GM19023 (cell line): Measurements from ENCODE around the gene GRAMD2A.

Experiments used
- ATAC-seq: cut with Tn5 transposase; IDR thresholded peaks from one replicate; pipeline ENCODE4 v1.9.1; 2021; ENCODE audit warnings: mild to moderate bottlenecking, moderate library complexity; ENCODE audit not compliant: unreplicated experiment

Gene GRAMD2A

DNA sequence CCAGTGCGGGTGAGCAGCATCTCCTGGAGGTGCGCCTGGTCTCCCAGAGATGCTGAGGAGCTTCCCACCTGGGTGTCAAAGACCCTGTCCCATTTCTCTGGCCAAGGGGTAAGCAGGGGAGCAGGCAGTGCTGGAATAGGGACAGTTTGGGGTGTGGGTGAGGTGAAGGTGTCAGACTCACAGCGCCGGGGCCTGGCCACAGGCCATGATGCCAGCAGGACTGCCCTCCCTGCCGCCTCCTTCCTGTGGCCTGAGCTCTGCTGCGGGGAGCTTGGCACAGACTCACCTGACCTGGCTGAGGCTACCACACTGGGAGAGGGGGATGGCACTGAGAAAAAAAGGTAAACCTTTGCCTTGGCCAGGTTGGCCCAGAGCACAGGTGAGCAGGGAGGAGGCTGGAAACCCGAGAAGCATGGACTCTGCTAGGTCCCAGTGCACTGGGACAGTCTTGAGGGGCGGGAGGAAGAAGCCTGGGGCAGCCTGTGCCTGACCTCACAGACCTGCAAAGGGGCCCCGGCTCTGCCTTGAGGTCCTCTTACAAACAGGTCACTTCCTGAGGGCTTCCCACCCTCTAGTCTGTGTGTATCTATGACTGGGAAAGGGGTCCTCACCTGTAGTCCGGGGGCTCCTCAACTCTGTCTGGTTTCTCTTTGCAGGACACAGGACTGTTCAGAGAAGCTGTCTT lies 28.2 kb downstream of the GRAMD2A start:
- no peak for ATAC-seq

DNA sequence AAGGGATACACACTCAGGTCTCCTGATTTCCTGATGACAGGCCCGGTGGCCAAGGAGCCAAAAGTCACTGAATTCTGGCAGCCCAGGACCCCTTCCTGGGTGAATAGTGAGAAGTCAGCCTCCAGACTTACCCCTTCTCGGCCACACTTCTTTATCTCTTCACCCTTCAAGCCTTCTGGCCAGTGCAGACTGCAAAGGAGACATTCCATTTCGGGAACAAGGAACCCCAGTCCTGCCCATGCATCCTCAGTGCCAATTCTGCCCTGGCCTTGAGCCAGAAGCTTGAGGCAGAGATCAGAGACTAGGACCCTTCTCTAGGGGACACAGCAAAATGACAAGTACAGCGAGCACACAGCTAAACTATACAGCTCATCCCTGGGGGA lies 28.8 kb downstream of the GRAMD2A start:
- no peak for ATAC-seq

- ATAC-seq, result no peak
Measured at GRCh38 chr15:72168131-72168807, 29.3 kb downstream of the GRAMD2A start.

- no peak for ATAC-seq
Measured at GRCh38 chr15:72167445-72167844, 30.1 kb downstream of the GRAMD2A start.

- no peak for ATAC-seq
Measured at GRCh38 chr15:72166716-72167417, 30.7 kb downstream of the GRAMD2A start.

DNA sequence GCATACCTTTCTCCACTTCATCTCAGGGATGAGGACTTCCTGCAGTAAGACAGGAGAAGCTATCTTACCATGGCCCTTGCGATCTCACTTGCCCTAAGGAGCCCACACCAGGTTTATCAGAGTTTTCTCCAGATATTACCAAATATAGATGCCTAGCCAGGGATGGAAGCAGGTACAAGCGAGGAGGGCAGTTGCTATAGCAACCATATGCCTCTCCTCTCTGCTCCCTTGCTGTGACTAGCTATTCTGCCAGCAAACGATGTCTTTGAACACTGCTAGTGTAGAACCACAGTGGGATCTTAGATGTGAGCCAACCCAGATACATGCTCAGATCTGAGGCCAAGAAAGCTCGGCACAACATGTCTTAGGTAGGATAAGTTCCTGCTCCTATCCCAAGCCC lies 33.9 kb downstream of the GRAMD2A start:
- no peak for ATAC-seq

- no peak for ATAC-seq
Measured at GRCh38 chr15:72162569-72162968, 35.0 kb downstream of the GRAMD2A start.

GRCh38 chr15:72161361-72162132 lies 36.0 kb downstream of the GRAMD2A start:
- ATAC-seq, result no peak

- ATAC-seq, result no peak
Measured at GRCh38 chr15:72160696-72161245, 36.8 kb downstream of the GRAMD2A start.

DNA sequence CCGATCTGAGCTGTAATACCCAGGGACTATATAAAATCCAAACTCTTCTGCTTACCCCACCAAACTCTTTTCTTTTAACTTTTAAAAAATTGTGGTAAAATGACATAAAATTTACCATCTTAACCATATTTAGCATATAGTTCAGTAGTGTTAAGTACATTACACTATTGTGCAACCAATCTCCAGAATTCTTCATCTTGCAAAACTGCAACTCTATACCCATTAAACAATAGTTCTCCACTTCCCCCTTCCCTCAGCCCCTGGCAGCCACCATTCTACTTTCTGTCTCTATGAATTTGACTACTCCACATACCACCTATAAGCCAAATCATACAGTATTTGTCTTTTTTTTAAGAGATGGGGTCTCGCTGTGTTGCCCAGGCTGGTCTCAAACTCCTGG lies 40.7 kb downstream of the GRAMD2A start:
- ATAC-seq, result no peak

- ATAC-seq, result no peak
Measured at GRCh38 chr15:72155635-72156616, 41.7 kb downstream of the GRAMD2A start.

- ATAC-seq, result no peak
Measured at GRCh38 chr15:72155003-72155621, 42.5 kb downstream of the GRAMD2A start.

- ATAC-seq, result no peak
Measured at GRCh38 chr15:72154316-72154715, 43.3 kb downstream of the GRAMD2A start.

DNA sequence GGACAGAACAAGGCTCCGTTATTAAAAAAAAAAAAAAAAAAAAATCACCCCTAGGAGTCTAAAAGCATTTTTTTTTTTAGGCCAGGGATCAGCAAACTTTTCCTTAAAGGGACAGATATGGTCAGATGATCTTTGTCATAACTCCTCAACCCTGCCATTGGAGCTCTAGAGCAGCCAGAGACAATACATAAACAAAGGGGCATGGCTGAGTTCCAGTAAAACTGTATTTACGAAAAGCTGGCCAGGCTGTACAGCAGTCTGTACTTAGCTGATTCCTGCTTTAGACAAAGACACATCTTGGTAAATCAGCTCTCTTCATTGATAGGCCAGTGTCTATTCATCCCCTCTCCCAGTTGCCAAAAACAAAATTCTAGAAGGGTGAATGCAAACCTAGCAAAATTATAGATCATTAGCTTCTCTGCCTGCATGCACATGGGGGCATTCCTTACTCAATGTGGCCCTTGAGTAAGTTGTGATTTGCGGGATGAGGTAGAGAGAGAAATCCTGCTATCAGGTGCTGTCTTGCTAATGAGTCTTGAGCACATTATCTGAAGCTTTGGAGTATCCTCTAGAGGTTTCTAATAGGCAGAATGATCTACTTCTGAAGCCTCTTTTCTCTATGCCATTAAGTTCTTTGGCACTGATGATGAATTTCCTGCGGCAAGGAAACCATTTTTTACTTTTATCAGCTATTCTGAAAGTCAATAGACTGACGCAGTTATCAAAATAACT lies 44.2 kb downstream of the GRAMD2A start:
- no peak for ATAC-seq

GRCh38 chr15:72147418-72147817 lies 50.2 kb downstream of the GRAMD2A start:
- no peak for ATAC-seq

- no peak for ATAC-seq
Measured at GRCh38 chr15:72146934-72147333, 50.7 kb downstream of the GRAMD2A start.

GRCh38 chr15:72146221-72146620 lies 51.4 kb downstream of the GRAMD2A start:
- no peak for ATAC-seq

DNA sequence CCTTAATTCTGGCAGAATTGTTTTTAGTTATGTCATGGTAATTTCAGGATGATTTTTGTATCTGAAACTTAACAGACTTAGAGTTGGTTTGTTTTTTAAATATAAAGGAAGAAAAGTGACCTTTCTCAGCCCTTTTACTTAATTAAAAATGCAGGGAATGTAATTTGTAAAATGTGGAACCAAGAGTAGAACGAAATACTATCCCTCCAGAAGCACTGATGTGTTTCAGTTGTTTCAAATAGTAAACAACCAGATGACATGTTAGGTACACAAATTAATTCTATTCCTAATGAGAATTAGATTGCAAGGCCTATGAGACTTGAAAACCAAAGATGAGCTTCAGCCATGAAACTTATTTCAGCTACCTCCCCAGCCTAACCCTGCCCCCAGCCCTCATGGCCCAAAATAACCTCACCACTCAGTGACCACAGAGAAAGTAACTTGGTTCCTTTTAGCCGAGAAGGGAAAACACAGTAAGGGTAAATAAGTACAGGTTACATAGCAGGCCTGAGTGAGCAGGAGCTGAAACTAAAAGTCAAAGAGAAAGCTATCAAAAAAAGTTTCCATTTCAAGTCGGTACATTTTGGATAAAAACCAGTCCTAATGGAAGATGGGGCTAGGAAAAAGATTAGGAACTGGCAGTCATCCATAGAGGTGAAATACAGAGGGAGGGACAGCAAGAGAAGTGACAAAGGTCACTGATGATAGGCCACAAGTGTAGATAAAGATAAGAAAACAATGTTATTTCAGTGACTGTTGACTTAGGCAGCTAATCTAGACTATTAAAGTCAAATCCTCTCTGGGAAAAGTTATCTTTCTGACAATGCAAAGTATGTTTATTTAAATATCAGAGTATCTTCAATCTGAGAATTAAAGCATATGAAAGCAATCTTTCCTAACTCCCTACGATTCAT lies 56.2 kb downstream of the GRAMD2A start:
- peak; percentile 99 for ATAC-seq
